ENCODE data around the gene CX3CL1.

CX3CL1 gene

GRCh38 chr16:57380671-57381462 is 8.6 kb downstream of the CX3CL1 start:
- no peaks in the 10 kb centered on the region for H3K79me2 ChIP-seq (ENCODE audit: insufficient read depth, low read length)
- H3K4me2 ChIP-seq (ENCODE audit: low read depth, low read length, poor library complexity, severe bottlenecking) = no peak overlapping the region
- no peak overlapping the region for H2AFZ ChIP-seq (ENCODE audit: low read length)
- peaks cover 20% of the 10 kb centered on the region for H3K4me1 ChIP-seq (ENCODE audit: insufficient read depth, low read length, poor library complexity, severe bottlenecking)
- no peaks in the 10 kb centered on the region for H3K9me3 ChIP-seq (ENCODE audit: insufficient read depth, low read depth, low read length)
- H3F3A ChIP-seq (ENCODE audit: low read depth) = no peaks in the 10 kb centered on the region
- H3K27me3 ChIP-seq (ENCODE audit: insufficient read depth, low read length, poor library complexity, severe bottlenecking) = no peaks in the 10 kb centered on the region
- TF ChIP-seq EZH2phosphoT487 (IDR thresholded peaks at IDR 0.05; ENCODE audit: borderline replicate concordance) = no peak
- TF ChIP-seq CTCF (conservative IDR thresholded peaks at IDR 0.05; ENCODE audit: low read length) = no peak
- H3K4me3 ChIP-seq (ENCODE audit: low read length, poor library complexity, severe bottlenecking) = no peak overlapping the region
- H3K9ac ChIP-seq (ENCODE audit: low read depth, low read length, poor library complexity, severe bottlenecking) = no peak overlapping the region
- H3K36me3 ChIP-seq (ENCODE audit: insufficient read depth, low read length) = no peaks in the 10 kb centered on the region
- H4K20me1 ChIP-seq (ENCODE audit: insufficient read depth, low read length, poor library complexity, severe bottlenecking) = no peaks in the 10 kb centered on the region
- no peaks in the 10 kb centered on the region for H3K9me2 ChIP-seq (replicated peaks; ENCODE audit: low read depth, low read length)

GRCh38 chr16:57381791-57382534 is 9.7 kb downstream of the CX3CL1 start:
- Histone ChIP-seq H3K4me3 (ENCODE audit: low read length, poor library complexity, severe bottlenecking) (no peak overlapping the region), H3K36me3 (ENCODE audit: insufficient read depth, low read length) (no peaks in the 10 kb centered on the region), H3F3A (ENCODE audit: low read depth) (no peaks in the 10 kb centered on the region), H3K9ac (ENCODE audit: low read depth, low read length, poor library complexity, severe bottlenecking) (no peak overlapping the region), H4K20me1 (ENCODE audit: insufficient read depth, low read length, poor library complexity, severe bottlenecking) (no peaks in the 10 kb centered on the region), H3K9me2 (replicated peaks; ENCODE audit: low read depth, low read length) (no peaks in the 10 kb centered on the region), H3K79me2 (ENCODE audit: insufficient read depth, low read length) (no peaks in the 10 kb centered on the region), H3K4me1 (ENCODE audit: insufficient read depth, low read length, poor library complexity, severe bottlenecking) (peaks cover 20% of the 10 kb centered on the region), H3K27me3 (ENCODE audit: insufficient read depth, low read length, poor library complexity, severe bottlenecking) (no peaks in the 10 kb centered on the region), H2AFZ (ENCODE audit: low read length) (no peak overlapping the region), H3K4me2 (ENCODE audit: low read depth, low read length, poor library complexity, severe bottlenecking) (no peak overlapping the region), H3K9me3 (ENCODE audit: insufficient read depth, low read depth, low read length) (no peaks in the 10 kb centered on the region)
- no peak for TF ChIP-seq CTCF (conservative IDR thresholded peaks at IDR 0.05; ENCODE audit: low read length)
- TF ChIP-seq EZH2phosphoT487 (IDR thresholded peaks at IDR 0.05; ENCODE audit: borderline replicate concordance) = no peak

GRCh38 chr16:57382535-57383275 is 10.4 kb downstream of the CX3CL1 start:
- H3K4me3 ChIP-seq (ENCODE audit: low read length, poor library complexity, severe bottlenecking) = no peak overlapping the region
- H3F3A ChIP-seq (ENCODE audit: low read depth) = no peaks in the 10 kb centered on the region
- peak; percentile 38; the same call in 1 of the 2 replicates for TF ChIP-seq CTCF (conservative IDR thresholded peaks at IDR 0.05; ENCODE audit: low read length)
- TF ChIP-seq EZH2phosphoT487 (IDR thresholded peaks at IDR 0.05; ENCODE audit: borderline replicate concordance) = no peak
- no peaks in the 10 kb centered on the region for H3K79me2 ChIP-seq (ENCODE audit: insufficient read depth, low read length)
- H3K9me2 ChIP-seq (replicated peaks; ENCODE audit: low read depth, low read length) = no peaks in the 10 kb centered on the region
- H3K4me1 ChIP-seq (ENCODE audit: insufficient read depth, low read length, poor library complexity, severe bottlenecking) = peaks cover 13% of the 10 kb centered on the region
- no peaks in the 10 kb centered on the region for H3K27me3 ChIP-seq (ENCODE audit: insufficient read depth, low read length, poor library complexity, severe bottlenecking)
- H4K20me1 ChIP-seq (ENCODE audit: insufficient read depth, low read length, poor library complexity, severe bottlenecking) = no peaks in the 10 kb centered on the region
- H3K4me2 ChIP-seq (ENCODE audit: low read depth, low read length, poor library complexity, severe bottlenecking) = no peak overlapping the region
- no peaks in the 10 kb centered on the region for H3K9me3 ChIP-seq (ENCODE audit: insufficient read depth, low read depth, low read length)
- H3K36me3 ChIP-seq (ENCODE audit: insufficient read depth, low read length) = no peaks in the 10 kb centered on the region
- H2AFZ ChIP-seq (ENCODE audit: low read length) = no peak overlapping the region
- no peak overlapping the region for H3K9ac ChIP-seq (ENCODE audit: low read depth, low read length, poor library complexity, severe bottlenecking)

Measured in Loucy (cell line).